ENCODE data around the gene PANK3. TPM values are rescaled to one million over a fixed set of nuclear protein-coding genes. Genes with fewer than 3 reads are reported as not detected.

The PANK3 gene
- total and polyA plus RNA-seq, 8 donors: 4.8 to 104 (median 12.2) TPM

GRCh38 chr5:168609806-168610482, 30.8 kb upstream of the PANK3 start:
- Histone ChIP-seq H3K27me3 (no peaks in the 10 kb centered on the region), H3K4me1 (peaks cover 0 to 7% (median 0%) of the 10 kb centered on the region in 4 donors), H3K9me3 (no peaks in the 10 kb centered on the region), H3K36me3 (no peaks in the 10 kb centered on the region), H3K27ac (no peak overlapping the region), H3K4me3 (no peak overlapping the region)
- 56 to 79% (median 62%) methylated on average over 3 of the region's 3 CpGs for WGBS, 5 donors
- intact Hi-C loops (cut with DNase I; ENCODE audit: low total_unique reads): no loop called here
- TF ChIP-seq EP300 (IDR thresholded peaks at IDR 0.05): no peak
- no peak for TF ChIP-seq POLR2A (IDR thresholded peaks at IDR 0.05)
- no peak for TF ChIP-seq CTCF (IDR thresholded peaks at IDR 0.05)
- TF ChIP-seq POLR2AphosphoS5 (IDR thresholded peaks at IDR 0.05): no peak
- peak in 1 of 2 donors; percentile 22 for DNase-seq

- 88 to 94% (median 90%) methylated on average over 2 of the region's 2 CpGs for WGBS, 5 donors
- H3K9me3 ChIP-seq: no peaks in the 10 kb centered on the region
- H3K27me3 ChIP-seq: no peaks in the 10 kb centered on the region
- H3K27ac ChIP-seq: no peak overlapping the region
- H3K4me3 ChIP-seq: no peak overlapping the region
- intact Hi-C loops (cut with DNase I; ENCODE audit: low total_unique reads): no loop called here
- TF ChIP-seq POLR2AphosphoS5 (IDR thresholded peaks at IDR 0.05) (no peak), CTCF (IDR thresholded peaks at IDR 0.05) (no peak), EP300 (IDR thresholded peaks at IDR 0.05) (no peak), POLR2A (IDR thresholded peaks at IDR 0.05) (no peak)
- DNase-seq: no peak
- H3K4me1 ChIP-seq: peaks cover 0 to 7% (median 0%) of the 10 kb centered on the region in 4 donors
- H3K36me3 ChIP-seq: no peaks in the 10 kb centered on the region
Observed at GRCh38 chr5:168608821-168609220, 29.7 kb upstream of the PANK3 start.

GRCh38 chr5:168608386-168608785, 29.2 kb upstream of the PANK3 start:
- Histone ChIP-seq H3K4me1 (peaks cover 0 to 6% (median 0%) of the 10 kb centered on the region in 4 donors), H3K36me3 (no peaks in the 10 kb centered on the region), H3K27me3 (no peaks in the 10 kb centered on the region), H3K9me3 (no peaks in the 10 kb centered on the region), H3K4me3 (no peak overlapping the region), H3K27ac (no peak overlapping the region)
- intact Hi-C loops (cut with DNase I; ENCODE audit: low total_unique reads): no loop called here
- no peak for DNase-seq
- TF ChIP-seq CTCF (IDR thresholded peaks at IDR 0.05): no peak
- TF ChIP-seq POLR2A (IDR thresholded peaks at IDR 0.05): no peak
- no peak for TF ChIP-seq POLR2AphosphoS5 (IDR thresholded peaks at IDR 0.05)
- 81 to 89% (median 84%) methylated on average over 6 of the region's 6 CpGs for WGBS, 5 donors

- WGBS, 5 donors: 77 to 89% (median 85%) methylated on average over 2 of the region's 2 CpGs
- H3K27me3 ChIP-seq: no peaks in the 10 kb centered on the region
- no peaks in the 10 kb centered on the region for H3K9me3 ChIP-seq
- DNase-seq: no peak
- H3K4me1 ChIP-seq: peaks cover 0 to 2% (median 0%) of the 10 kb centered on the region in 4 donors
- no peak overlapping the region for H3K4me3 ChIP-seq
- no peaks in the 10 kb centered on the region for H3K36me3 ChIP-seq
- no peak overlapping the region for H3K27ac ChIP-seq
- intact Hi-C loops (cut with DNase I; ENCODE audit: low total_unique reads): no loop called here
- TF ChIP-seq POLR2AphosphoS5 (IDR thresholded peaks at IDR 0.05): no peak
- no peak for TF ChIP-seq POLR2A (IDR thresholded peaks at IDR 0.05)
- TF ChIP-seq EP300 (IDR thresholded peaks at IDR 0.05): no peak
- no peak for TF ChIP-seq CTCF (IDR thresholded peaks at IDR 0.05)
Observed at GRCh38 chr5:168607946-168608345, 28.8 kb upstream of the PANK3 start.
